HepG2 (cell line): ENCODE measurements around the gene ZNF444. TPM values are rescaled to one million over a fixed set of nuclear protein-coding genes. Genes with fewer than 3 reads are reported as not detected.

ENCODE experiments used
- ASH2L ChIP-seq: fragments of 300-600, 200-600 bp; sonication (generic); IDR thresholded peaks from 2 replicates; pipeline ENCODE4 v1.7.0; 2017; ENCODE audit warnings: low read depth, mild to moderate bottlenecking, moderate library complexity, mixed read lengths, low read length; ENCODE audit not compliant: insufficient read length
- GATAD1 ChIP-seq: IDR thresholded peaks from 2 replicates; pipeline ENCODE4 v1.6.1; 2016; ENCODE audit warnings: missing genetic modification reagents, missing compliant biosample characterization
- HDAC2 ChIP-seq: sonication (generic); formaldehyde crosslinking; IDR thresholded peaks from 2 replicates; pipeline ENCODE4 v1.4.0; 2020; ENCODE audit warnings: missing genetic modification reagents
- HOXA5 ChIP-seq: sonication (generic); formaldehyde crosslinking; IDR thresholded peaks from 2 replicates; pipeline ENCODE4 v1.4.0; 2020; ENCODE audit warnings: missing genetic modification reagents
- MED1 ChIP-seq: sonication (generic); formaldehyde crosslinking; IDR thresholded peaks from 2 replicates; pipeline ENCODE4 v1.4.0; 2020; ENCODE audit warnings: missing genetic modification reagents
- NFYB ChIP-seq: sonication (generic); formaldehyde crosslinking; IDR thresholded peaks from 2 replicates; pipeline ENCODE4 v1.4.0; 2020; ENCODE audit warnings: missing genetic modification reagents
- NR2F1 ChIP-seq, 2 experiments: fragments of 450-650 bp in 1 of 2; formaldehyde crosslinking in 1 of 2; IDR thresholded peaks; 2 replicates each; pipeline versions ENCODE4 v1.5.0 to v1.6.1; 2016 to 2020; ENCODE audit warnings: mild to moderate bottlenecking in 1 of 2, missing compliant biosample characterization in 1 of 2, missing genetic modification reagents in 1 of 2, moderate library complexity in 1 of 2
- PCBP1 ChIP-seq: fragments of 200-400 bp; formaldehyde crosslinking; IDR thresholded peaks from 2 replicates; pipeline ENCODE4 v1.6.1; 2017; ENCODE audit warnings: mild to moderate bottlenecking, low read depth, low read length, borderline replicate concordance
- RXRA ChIP-seq: sonication (generic); formaldehyde crosslinking; IDR thresholded peaks from 2 replicates; pipeline ENCODE4 v1.5.1; 2020; ENCODE audit warnings: missing genetic modification reagents
- RXRB ChIP-seq: IDR thresholded peaks from 2 replicates; pipeline ENCODE4 v1.6.1; 2016; ENCODE audit warnings: borderline replicate concordance, missing genetic modification reagents, missing compliant biosample characterization
- SAFB2 ChIP-seq: sonication (generic); formaldehyde crosslinking; IDR thresholded peaks from 2 replicates; pipeline ENCODE4 v1.5.1; 2020; ENCODE audit warnings: missing genetic modification reagents, low read depth, mild to moderate bottlenecking, borderline replicate concordance
- SIX1 ChIP-seq: sonication (generic); formaldehyde crosslinking; IDR thresholded peaks from 2 replicates; pipeline ENCODE4 v1.4.0; 2020; ENCODE audit warnings: missing genetic modification reagents, borderline replicate concordance
- SP4 ChIP-seq: sonication (generic); formaldehyde crosslinking; IDR thresholded peaks from 2 replicates; pipeline ENCODE4 v1.8.1; 2023; ENCODE audit warnings: mild to moderate bottlenecking, missing genetic modification reagents
- SRSF9 ChIP-seq: fragments of 200-400 bp; formaldehyde crosslinking; IDR thresholded peaks from 2 replicates; pipeline ENCODE4 v1.6.1; 2018; ENCODE audit warnings: borderline replicate concordance, mild to moderate bottlenecking, low read depth, low read length; ENCODE audit not compliant: insufficient read depth, poor library complexity, severe bottlenecking
- TARDBP ChIP-seq: sonication (generic); formaldehyde crosslinking; IDR thresholded peaks from 2 replicates; pipeline ENCODE4 v1.8.0; 2022; ENCODE audit warnings: mild to moderate bottlenecking, missing genetic modification reagents
- TMF1 ChIP-seq: sonication (generic); formaldehyde crosslinking; IDR thresholded peaks from 2 replicates; pipeline ENCODE4 v1.8.1; 2022; ENCODE audit warnings: low read depth, missing genetic modification reagents
- ZBTB3 ChIP-seq: sonication (generic); formaldehyde crosslinking; IDR thresholded peaks from 2 replicates; pipeline ENCODE4 v1.4.0; 2020; ENCODE audit warnings: low read depth, mild to moderate bottlenecking, moderate library complexity, missing genetic modification reagents, borderline replicate concordance
- ZNF224 ChIP-seq: sonication (generic); formaldehyde crosslinking; IDR thresholded peaks from 2 replicates; pipeline ENCODE4 v1.5.0; 2020; ENCODE audit warnings: mild to moderate bottlenecking, missing genetic modification reagents
- ZNF296 ChIP-seq: sonication (generic); formaldehyde crosslinking; conservative IDR thresholded peaks from 2 replicates; pipeline ENCODE4 v1.5.0; 2020; ENCODE audit warnings: mild to moderate bottlenecking, missing genetic modification reagents
- ZNF367 ChIP-seq: sonication (generic); formaldehyde crosslinking; IDR thresholded peaks from 2 replicates; pipeline ENCODE4 v1.4.0; 2020; ENCODE audit warnings: missing genetic modification reagents, borderline replicate concordance
- ZNF431 ChIP-seq: sonication (generic); formaldehyde crosslinking; IDR thresholded peaks from 2 replicates; pipeline ENCODE4 v1.9.0; 2022; ENCODE audit warnings: missing genetic modification reagents, low read depth, mild to moderate bottlenecking, borderline replicate concordance
- ZSCAN9 ChIP-seq: IDR thresholded peaks from 2 replicates; pipeline ENCODE4 v1.6.1; 2016; ENCODE audit warnings: borderline replicate concordance
- polyA plus RNA-seq, 8 experiments: library from polyadenylated mRNA; depleted of rRNA in 3 of 8; stranded (reverse) in 7 of 8; unstranded in 1 of 8; fragments of >200 nt; fragmentation: Illumina TruSeq in 4 of 8; extraction: Trizol in 4 of 8; gene quantifications; 2 replicates each; pipeline versions ENCODE4 v1.2.1 to v1.2.3, GENCODE V29; 2011 to 2016; ENCODE audit warnings: low read depth in 4 of 8, missing spikeins in 1 of 8, mixed read lengths in 1 of 8; ENCODE audit not compliant: insufficient read depth in 1 of 8
- total RNA-seq, 5 experiments: library from RNA; depleted of rRNA; stranded (reverse); fragments of >200 nt; fragmentation: Illumina TruSeq; extraction: Trizol; gene quantifications; 2 replicates each; pipeline ENCODE4 v1.2.3, GENCODE V29; 2016; ENCODE audit warnings: low read depth in 1 of 5
- TF ChIP-seq, protein P1 (sequence below): sonication (generic); formaldehyde crosslinking; IDR thresholded peaks from 2 replicates; pipeline ENCODE4 v1.5.0; 2020; ENCODE audit warnings: mild to moderate bottlenecking, missing genetic modification reagents, borderline replicate concordance
- TF ChIP-seq, protein P2 (sequence below): sonication (generic); formaldehyde crosslinking; IDR thresholded peaks from 2 replicates; pipeline ENCODE4 v1.4.0; 2020; ENCODE audit warnings: missing genetic modification reagents
- TF ChIP-seq, protein P3 (sequence below): sonication (generic); formaldehyde crosslinking; conservative IDR thresholded peaks from 2 replicates; pipeline ENCODE4 v1.8.0; 2022; ENCODE audit warnings: low read depth, missing genetic modification reagents

Gene ZNF444
- total and polyA plus RNA-seq, 2 of the 13 experiments (the other 11 are each of a cell fraction or from before 2014, with no cell fraction given): 27.4 to 30.3 TPM

DNA sequence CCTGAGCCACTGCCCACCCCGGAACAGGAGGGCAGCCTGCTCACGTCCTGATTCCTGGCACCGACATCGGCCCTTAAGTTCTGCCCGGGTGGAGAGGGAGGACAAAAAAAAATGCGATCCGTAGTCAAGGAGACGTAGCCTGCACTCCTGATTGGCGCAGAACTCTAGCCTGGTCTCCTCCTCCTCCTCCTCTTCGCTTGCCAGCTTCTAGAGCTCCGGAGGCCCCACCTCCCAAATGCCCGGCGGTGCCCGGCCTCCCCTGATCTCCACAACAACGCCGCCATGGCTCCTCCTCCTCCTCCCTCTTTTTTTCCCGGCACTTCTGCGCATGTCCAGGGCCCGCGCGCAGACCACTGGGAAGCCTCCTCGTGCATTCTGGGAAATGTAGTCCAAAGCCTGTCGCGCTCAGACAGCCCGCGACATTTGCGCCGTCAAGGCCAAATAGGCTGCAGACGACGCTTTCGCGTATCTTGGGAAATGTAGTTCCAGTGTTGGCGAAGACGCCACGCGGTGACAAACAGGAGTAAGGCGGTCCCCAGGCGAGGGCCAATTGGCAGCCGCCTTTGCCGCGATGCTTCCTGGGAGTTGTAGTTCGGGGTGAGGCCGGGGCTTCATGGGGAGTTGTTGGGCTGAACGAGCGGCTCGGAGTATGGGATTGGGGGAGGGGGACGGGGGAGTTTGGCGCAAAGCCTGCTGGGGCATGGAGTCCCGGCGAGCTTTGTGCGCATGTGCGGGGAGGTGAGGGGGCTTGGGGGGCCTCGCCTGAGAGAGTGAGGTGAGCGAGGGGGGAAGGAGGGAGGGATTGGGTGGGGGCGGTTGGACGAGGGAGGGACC is at the start of gene ZNF444 (continued):
- TF ChIP-seq, protein P1, sequence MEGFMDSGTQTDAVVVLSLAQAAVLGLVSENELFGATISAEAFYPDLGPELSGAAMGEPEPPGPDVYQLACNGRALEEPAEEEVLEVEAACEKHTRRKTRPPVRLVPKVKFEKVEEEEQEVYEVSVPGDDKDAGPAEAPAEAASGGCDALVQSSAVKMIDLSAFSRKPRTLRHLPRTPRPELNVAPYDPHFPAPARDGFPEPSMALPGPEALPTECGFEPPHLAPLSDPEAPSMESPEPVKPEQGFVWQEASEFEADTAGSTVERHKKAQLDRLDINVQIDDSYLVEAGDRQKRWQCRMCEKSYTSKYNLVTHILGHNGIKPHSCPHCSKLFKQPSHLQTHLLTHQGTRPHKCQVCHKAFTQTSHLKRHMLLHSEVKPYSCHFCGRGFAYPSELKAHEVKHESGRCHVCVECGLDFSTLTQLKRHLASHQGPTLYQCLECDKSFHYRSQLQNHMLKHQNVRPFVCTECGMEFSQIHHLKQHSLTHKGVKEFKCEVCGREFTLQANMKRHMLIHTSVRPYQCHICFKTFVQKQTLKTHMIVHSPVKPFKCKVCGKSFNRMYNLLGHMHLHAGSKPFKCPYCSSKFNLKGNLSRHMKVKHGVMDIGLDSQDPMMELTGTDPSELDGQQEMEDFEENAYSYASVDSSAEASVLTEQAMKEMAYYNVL (CRISPR knock-in tag): 0 out of 2 replicates have a peak, but pooled peaks have one; percentile 49
- TF ChIP-seq ZNF431 (CRISPR knock-in tag) (0 out of 2 replicates have a peak, but pooled peaks have one; percentile 64), RXRA (CRISPR knock-in tag) (no peak), SP4 (CRISPR knock-in tag) (peak; percentile 58; the same call in 1 of the 2 replicates), TMF1 (no peak), TARDBP (CRISPR knock-in tag) (peak; percentile 75), PCBP1 (peak; percentile 93), SAFB2 (no peak), RXRB (CRISPR knock-in tag) (peak; percentile 21; the same call in 1 of the 2 replicates), ZNF296 (no peak), ZBTB3 (CRISPR knock-in tag) (no peak), SRSF9 (no peak), GATAD1 (CRISPR knock-in tag) (peak; percentile 82), ASH2L (peak; percentile 63), NFYB (peak; percentile 85), NR2F1 (CRISPR knock-in tag; IDR thresholded peaks at IDR 0.05) (no peak), SIX1 (no peak), HOXA5 (CRISPR knock-in tag) (no peak), MED1 (CRISPR knock-in tag) (peak; percentile 72), ZSCAN9 (CRISPR knock-in tag) (no peak), HDAC2 (CRISPR knock-in tag) (no peak; the same call in 1 of the 2 replicates), ZNF367 (CRISPR knock-in tag) (no peak), ZNF224 (CRISPR knock-in tag) (0 out of 2 replicates have a peak, but pooled peaks have one; percentile 7)
- TF ChIP-seq, protein P2, sequence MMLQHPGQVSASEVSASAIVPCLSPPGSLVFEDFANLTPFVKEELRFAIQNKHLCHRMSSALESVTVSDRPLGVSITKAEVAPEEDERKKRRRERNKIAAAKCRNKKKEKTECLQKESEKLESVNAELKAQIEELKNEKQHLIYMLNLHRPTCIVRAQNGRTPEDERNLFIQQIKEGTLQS (CRISPR knock-in tag): no peak
- TF ChIP-seq, protein P3, sequence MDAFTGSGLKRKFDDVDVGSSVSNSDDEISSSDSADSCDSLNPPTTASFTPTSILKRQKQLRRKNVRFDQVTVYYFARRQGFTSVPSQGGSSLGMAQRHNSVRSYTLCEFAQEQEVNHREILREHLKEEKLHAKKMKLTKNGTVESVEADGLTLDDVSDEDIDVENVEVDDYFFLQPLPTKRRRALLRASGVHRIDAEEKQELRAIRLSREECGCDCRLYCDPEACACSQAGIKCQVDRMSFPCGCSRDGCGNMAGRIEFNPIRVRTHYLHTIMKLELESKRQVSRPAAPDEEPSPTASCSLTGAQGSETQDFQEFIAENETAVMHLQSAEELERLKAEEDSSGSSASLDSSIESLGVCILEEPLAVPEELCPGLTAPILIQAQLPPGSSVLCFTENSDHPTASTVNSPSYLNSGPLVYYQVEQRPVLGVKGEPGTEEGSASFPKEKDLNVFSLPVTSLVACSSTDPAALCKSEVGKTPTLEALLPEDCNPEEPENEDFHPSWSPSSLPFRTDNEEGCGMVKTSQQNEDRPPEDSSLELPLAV (CRISPR knock-in tag): no peak
